GM12865 (cell line): ENCODE measurements around the gene TAF1.
"Not testable (repeated sequence)": the region's sequence is repeated elsewhere in the genome, so short reads cannot be mapped to it uniquely, and the experiment has no call there.

Source experiments
- DNase-seq: peaks from one replicate; pipeline ENCODE4 v3.0.0; 2010; ENCODE audit warnings: low read depth
- H3K4me3 ChIP-seq: 2 replicates; pipeline ENCODE4 v1.5.1; 2011; ENCODE audit warnings: mild to moderate bottlenecking, low read depth, low read length, control low read depth
- TF ChIP-seq, protein P1 (sequence below): IDR thresholded peaks from 2 replicates; pipeline ENCODE4 v1.5.1; 2011; ENCODE audit warnings: low read length, control low read depth, low read depth, inconsistent platforms; ENCODE audit not compliant: insufficient read depth; ENCODE audit errors: missing control alignments

TAF1 gene

GRCh38 chrX:71439420-71439819 is 73.3 kb downstream of the TAF1 start:
- H3K4me3 ChIP-seq, result no peak overlapping the region
- no peak for DNase-seq
- TF ChIP-seq, protein P1, sequence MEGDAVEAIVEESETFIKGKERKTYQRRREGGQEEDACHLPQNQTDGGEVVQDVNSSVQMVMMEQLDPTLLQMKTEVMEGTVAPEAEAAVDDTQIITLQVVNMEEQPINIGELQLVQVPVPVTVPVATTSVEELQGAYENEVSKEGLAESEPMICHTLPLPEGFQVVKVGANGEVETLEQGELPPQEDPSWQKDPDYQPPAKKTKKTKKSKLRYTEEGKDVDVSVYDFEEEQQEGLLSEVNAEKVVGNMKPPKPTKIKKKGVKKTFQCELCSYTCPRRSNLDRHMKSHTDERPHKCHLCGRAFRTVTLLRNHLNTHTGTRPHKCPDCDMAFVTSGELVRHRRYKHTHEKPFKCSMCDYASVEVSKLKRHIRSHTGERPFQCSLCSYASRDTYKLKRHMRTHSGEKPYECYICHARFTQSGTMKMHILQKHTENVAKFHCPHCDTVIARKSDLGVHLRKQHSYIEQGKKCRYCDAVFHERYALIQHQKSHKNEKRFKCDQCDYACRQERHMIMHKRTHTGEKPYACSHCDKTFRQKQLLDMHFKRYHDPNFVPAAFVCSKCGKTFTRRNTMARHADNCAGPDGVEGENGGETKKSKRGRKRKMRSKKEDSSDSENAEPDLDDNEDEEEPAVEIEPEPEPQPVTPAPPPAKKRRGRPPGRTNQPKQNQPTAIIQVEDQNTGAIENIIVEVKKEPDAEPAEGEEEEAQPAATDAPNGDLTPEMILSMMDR, result no peak

GRCh38 chrX:71439896-71440295 is 73.7 kb downstream of the TAF1 start:
- TF ChIP-seq, protein P1, result no peak
- no peak overlapping the region for H3K4me3 ChIP-seq
- no peak for DNase-seq

DNA sequence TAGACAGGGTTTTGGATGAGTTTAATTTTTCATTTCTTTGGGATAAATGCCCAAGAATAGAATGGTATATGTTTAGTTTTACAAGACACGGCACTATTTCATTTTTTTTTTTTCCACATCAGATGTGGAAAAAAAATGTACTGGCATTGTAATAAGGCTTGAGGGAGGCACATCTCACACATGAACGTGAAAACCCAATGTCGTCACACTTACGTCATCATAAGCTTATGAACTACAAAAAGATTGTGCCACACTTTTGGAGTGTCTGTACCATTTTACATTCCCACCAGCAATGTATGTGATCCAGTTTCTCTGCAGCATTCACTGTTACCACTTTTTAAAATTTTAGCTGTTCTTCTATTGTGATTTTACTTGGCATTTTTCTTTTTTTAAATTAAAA is 74.2 kb downstream of the TAF1 start:
- DNase-seq, result no peak
- TF ChIP-seq, protein P1, result no peak
- H3K4me3 ChIP-seq, result no peak overlapping the region

DNA sequence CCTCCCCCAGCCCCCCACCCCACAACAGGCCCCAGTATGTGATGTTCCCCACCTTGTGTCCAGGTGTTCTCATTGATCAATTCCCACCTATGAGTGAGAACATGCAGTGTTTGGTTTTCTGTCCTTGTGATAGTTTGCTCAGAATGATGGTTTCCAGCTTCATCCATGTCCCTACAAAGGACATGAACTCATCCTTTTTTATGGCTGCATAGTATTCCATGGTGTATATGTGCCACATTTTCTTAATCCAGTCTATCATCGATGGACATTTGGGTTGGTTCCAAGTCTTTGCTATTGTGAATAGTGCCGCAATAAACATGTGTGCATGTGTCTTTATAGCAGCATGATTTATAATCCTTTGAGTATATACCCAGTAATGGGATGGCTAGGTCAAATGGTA is 75.7 kb downstream of the TAF1 start:
- H3K4me3 ChIP-seq, DNase-seq: not testable (repeated sequence)

DNA sequence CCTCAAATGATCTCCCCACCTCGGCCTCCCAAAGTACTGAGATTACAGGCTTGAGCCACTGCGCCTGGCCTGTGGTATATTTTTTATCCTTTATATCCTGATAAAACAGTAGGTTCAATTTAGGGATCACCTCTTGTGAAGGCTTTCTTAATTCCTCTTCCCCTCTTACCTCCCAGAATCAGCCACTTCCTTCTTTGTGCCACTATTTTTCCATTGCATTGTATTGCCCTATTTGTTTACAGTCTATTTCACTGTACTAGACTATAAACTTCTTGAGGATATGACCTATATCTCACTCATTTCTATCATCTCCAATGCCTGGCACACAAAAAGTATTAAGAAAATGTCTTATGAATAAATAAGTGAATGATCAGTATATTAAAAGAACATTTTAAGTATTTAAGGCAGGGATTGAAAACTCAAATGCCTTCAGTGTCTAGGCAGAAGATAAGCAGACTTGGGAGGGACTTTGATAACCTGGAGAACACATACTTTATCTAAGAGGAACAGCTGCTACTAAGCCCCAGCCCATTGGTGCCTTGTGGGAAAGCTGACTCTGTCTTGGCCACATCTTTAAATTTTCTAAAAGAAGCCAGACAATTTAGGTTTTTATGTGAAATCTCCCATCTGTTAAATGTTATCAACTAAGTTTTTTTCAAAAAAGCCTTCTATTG is 84.4 kb downstream of the TAF1 start:
- TF ChIP-seq, protein P1, result no peak
- H3K4me3 ChIP-seq, result no peak overlapping the region
- DNase-seq, result no peak

- not testable (repeated sequence) for H3K4me3 ChIP-seq
These were observed 85.4 kb downstream of the TAF1 start for GRCh38 chrX:71451518-71451917.

DNA sequence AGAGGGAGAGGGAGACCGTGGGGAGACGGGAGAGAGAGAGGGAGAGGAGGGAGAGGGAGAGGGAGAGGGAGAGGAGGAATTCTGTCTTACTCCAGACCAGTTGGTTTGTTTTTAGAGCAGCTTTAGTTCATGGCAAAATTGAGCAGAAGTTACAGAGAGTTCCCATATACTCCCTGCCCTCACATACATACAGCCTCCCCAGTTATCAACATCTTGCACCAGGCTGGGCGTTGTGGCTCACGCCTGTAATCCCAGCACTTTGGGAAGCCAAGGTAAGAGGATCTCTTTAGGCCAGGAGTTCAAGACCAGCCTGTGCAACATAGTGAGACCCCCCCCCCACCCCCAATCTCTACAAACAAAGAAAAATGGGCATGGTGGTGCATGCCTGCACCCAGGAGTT is 86.9 kb downstream of the TAF1 start:
- no peak overlapping the region for H3K4me3 ChIP-seq
- TF ChIP-seq, protein P1, result no peak
- no peak for DNase-seq

More at GRCh38 chrX:71451518-71451917, 85.4 kb downstream of the TAF1 start:
- DNase-seq, result not testable (repeated sequence)

- TF ChIP-seq, protein P1, result no peak
- no peak for DNase-seq
- H3K4me3 ChIP-seq, result no peak overlapping the region
These were observed 88.1 kb downstream of the TAF1 start for GRCh38 chrX:71454222-71454621.
